GM12878 (cell line): ENCODE measurements around the gene AVPR1B. TPM values are rescaled to one million over a fixed set of nuclear protein-coding genes. Genes with fewer than 3 reads are reported as not detected.
A peak's percentile ranks its signal among the peaks of the same experiment; 100 is the strongest.

Experiments
- ATAC-seq: fragments of 200-7000 bp; cut with Tn5 transposase; 3 replicates; pipeline ENCODE4 v1.9.1; 2020; ENCODE audit warnings: mild to moderate bottlenecking, moderate library complexity
- BruUV-seq: library from RNA; stranded (reverse); fragments of 400-500 nt; replicated peaks from 2 replicates; lab custom pipeline; 2021; lab: Mats Ljungman, UMichigan
- CTCF ChIA-PET: fragments of 300-600 bp; sonication (Branson Sonifier 250); formaldehyde crosslinking; extraction: SDS; loops from one replicate; lab custom pipeline; 2021; ENCODE audit warnings: inconsistent platforms; lab: Yijun Ruan, JAX
- POLR2A ChIA-PET: fragments of 350-600 bp; formaldehyde crosslinking; extraction: SDS; loops from one replicate; lab custom pipeline; 2021; ENCODE audit warnings: inconsistent platforms; lab: Charles Lee
- RAD21 ChIA-PET: fragments of 300-600 bp; sonication (Branson Sonifier 250); formaldehyde crosslinking; loops from one replicate; lab custom pipeline; 2023; ENCODE audit warnings: antibody characterized with exemption; ENCODE audit not compliant: unreplicated experiment; lab: Charles Lee
- SMC1A ChIA-PET: fragments of 300-600 bp; sonication (Branson Sonifier 250); formaldehyde crosslinking; loops from one replicate; lab custom pipeline; 2023; ENCODE audit not compliant: unreplicated experiment, uncharacterized antibody; lab: Charles Lee
- DNase-seq: peaks from one replicate; pipeline ENCODE4 v3.0.0-alpha.2; 2011; ENCODE audit warnings: low read depth, low spot score
- FAIRE-seq: peaks from 3 replicates; lab custom pipeline; 2011; peaks lifted over from hg19 to GRCh38; lab: Jason Lieb, UNC
- H2AFZ ChIP-seq: 2 replicates; pipeline ENCODE4 v1.6.0; 2011; ENCODE audit warnings: low read depth, low read length, control low read depth; ENCODE audit not compliant: control insufficient read depth
- H3K27ac ChIP-seq: 2 replicates; pipeline ENCODE4 v1.5.1; 2011; ENCODE audit warnings: control low read depth; ENCODE audit not compliant: control insufficient read depth, insufficient read depth
- H3K27me3 ChIP-seq, 2 experiments: replicated peaks in 1 of 2; 2 replicates each; pipeline versions ENCODE4 v1.6.0 to v1.6.1; 2011; ENCODE audit warnings: low read length in 1 of 2; ENCODE audit not compliant: control insufficient read depth in 2 of 2, insufficient read depth in 2 of 2
- H3K36me3 ChIP-seq, 2 experiments: 2 replicates each; pipeline ENCODE4 v1.5.1; 2011; ENCODE audit warnings: low read length in 1 of 2; ENCODE audit not compliant: control insufficient read depth in 2 of 2, insufficient read depth in 2 of 2
- H3K4me1 ChIP-seq: 2 replicates; pipeline ENCODE4 v1.6.1; 2011; ENCODE audit warnings: mild to moderate bottlenecking, low read length, moderate library complexity, mixed read lengths; ENCODE audit not compliant: control insufficient read depth, insufficient read depth
- H3K4me2 ChIP-seq: 2 replicates; pipeline ENCODE4 v1.6.0; 2011; ENCODE audit warnings: control low read depth; ENCODE audit not compliant: control insufficient read depth, insufficient read depth
- H3K4me3 ChIP-seq: fragments of 200-600 bp; sonication (generic); 2 replicates; pipeline ENCODE4 v1.5.1; 2016
- H3K79me2 ChIP-seq: 2 replicates; pipeline ENCODE4 v1.6.0; 2011; ENCODE audit warnings: low read length; ENCODE audit not compliant: control insufficient read depth, insufficient read depth
- H3K9ac ChIP-seq: 2 replicates; pipeline ENCODE4 v1.8.0; 2011; ENCODE audit warnings: low read length, control low read depth, mixed read lengths; ENCODE audit not compliant: control insufficient read depth, insufficient read depth
- H3K9me3 ChIP-seq: replicated peaks from 3 replicates; pipeline ENCODE4 v1.5.1; 2011; ENCODE audit warnings: mild to moderate bottlenecking, low read length; ENCODE audit not compliant: control insufficient read depth, insufficient read depth
- H4K20me1 ChIP-seq: 2 replicates; pipeline ENCODE4 v1.6.0; 2011; ENCODE audit not compliant: control insufficient read depth, insufficient read depth
- BMI1 ChIP-seq: fragments of 450-650 bp; IDR thresholded peaks from 2 replicates; pipeline ENCODE4 v1.6.1; 2016; ENCODE audit warnings: mild to moderate bottlenecking, moderate library complexity, borderline replicate concordance
- CHD1 ChIP-seq: IDR thresholded peaks from 2 replicates; pipeline ENCODE4 v1.6.1; 2012; ENCODE audit warnings: low read depth, low read length, improper control_type of control experiment
- CREM ChIP-seq: IDR thresholded peaks from 2 replicates; pipeline ENCODE4 v1.6.1; 2014; ENCODE audit warnings: antibody characterized with exemption, low read depth
- JUNB ChIP-seq: IDR thresholded peaks from 2 replicates; pipeline ENCODE4 v1.6.1; 2016; ENCODE audit warnings: antibody characterized with exemption, mild to moderate bottlenecking
- KAT2A ChIP-seq: conservative IDR thresholded peaks from 2 replicates; pipeline ENCODE4 v1.6.1; 2011; ENCODE audit warnings: low read depth, low read length; ENCODE audit not compliant: control insufficient read depth
- POLR2A ChIP-seq: IDR thresholded peaks from 2 replicates; pipeline ENCODE4 v1.6.1; 2011; ENCODE audit warnings: low read depth, mild to moderate bottlenecking, low read length
- SMAD1 ChIP-seq: fragments of 450-650 bp; IDR thresholded peaks from 2 replicates; pipeline ENCODE4 v1.6.1; 2018; ENCODE audit warnings: mild to moderate bottlenecking, low read depth; ENCODE audit not compliant: partially characterized antibody
- SPI1 ChIP-seq: IDR thresholded peaks from 2 replicates; pipeline ENCODE4 v1.6.1; 2011; ENCODE audit warnings: low read depth, mild to moderate bottlenecking, low read length, moderate library complexity, borderline replicate concordance; ENCODE audit not compliant: insufficient read depth
- TCF12 ChIP-seq: IDR thresholded peaks from 2 replicates; pipeline ENCODE4 v1.6.1; 2011; ENCODE audit warnings: low read depth, mild to moderate bottlenecking, low read length
- ZBED1 ChIP-seq: IDR thresholded peaks from 2 replicates; pipeline ENCODE4 v1.6.1; 2016; ENCODE audit warnings: borderline replicate concordance
- ZNF622 ChIP-seq: fragments of 450-650 bp; IDR thresholded peaks from 2 replicates; pipeline ENCODE4 v1.6.1; 2017; ENCODE audit warnings: mild to moderate bottlenecking, inconsistent platforms
- WGBS: methylation state at CpG from one replicate; pipeline ENCODE4 v1.1.6; 2016; ENCODE audit warnings: low lambda C conversion rate; ENCODE audit not compliant: insufficient replicate concordance, insufficient coverage; ENCODE audit errors: missing lambda C conversion rate; 5-methylcytosine and 5-hydroxymethylcytosine counted together
- in situ Hi-C: fragments of 300-500 bp; cut with MboI; formaldehyde crosslinking; loops from 9 replicates; pipeline ENCODE4 v1.14.3; 2018; ENCODE audit warnings: mixed read lengths
- intact Hi-C: fragments of 100-400 bp; cut with micrococcal nuclease; formaldehyde crosslinking; loops from one replicate; pipeline ENCODE4 v1.14.2; 2022; ENCODE audit not compliant: unreplicated experiment
- polyA plus RNA-seq, 11 experiments: library from polyadenylated mRNA; depleted of rRNA in 4 of 11; unstranded in 6 of 11; stranded (reverse) in 5 of 11; fragments of >200 nt; fragmentation: Nextera tagmentation in 4 of 11; fragmentation: Illumina TruSeq in 1 of 11; extraction: Ambion mirVana in 4 of 11; extraction: Trizol in 1 of 11; gene quantifications; 1 replicate in 1 of 11; 2 replicates in 10 of 11; pipeline versions ENCODE4 v1.2.1 to v1.2.3, GENCODE V29; 2011 to 2016; ENCODE audit warnings: inconsistent platforms in 2 of 11, missing spikeins in 2 of 11, low read depth in 1 of 11
- total RNA-seq, 4 experiments: library from RNA; depleted of rRNA in 3 of 4; stranded (reverse); fragments of >200 nt in 3 of 4; fragmentation: Illumina TruSeq in 1 of 4; extraction: Trizol in 1 of 4; gene quantifications; 2 replicates each; pipeline versions ENCODE4 v1.2.1 to v1.2.3, GENCODE V29; 2013 to 2021
- TF ChIP-seq, protein P1 (sequence below): fragments of 450-650 bp; IDR thresholded peaks from 2 replicates; pipeline ENCODE4 v1.6.1; 2018; ENCODE audit warnings: borderline replicate concordance, mild to moderate bottlenecking; ENCODE audit not compliant: partially characterized antibody
- TF ChIP-seq, protein P2 (sequence below): fragments of 450-650 bp; IDR thresholded peaks from 2 replicates; pipeline ENCODE4 v1.6.1; 2016; ENCODE audit warnings: mild to moderate bottlenecking, moderate library complexity, borderline replicate concordance
- TF ChIP-seq, protein P3 (sequence below): IDR thresholded peaks from 2 replicates; pipeline ENCODE4 v1.6.1; 2012; ENCODE audit warnings: low read depth, low read length, improper control_type of control experiment

Gene AVPR1B
- total and polyA plus RNA-seq, 10 of the 15 experiments (the other 5 are each of a cell fraction or from before 2014, with no cell fraction given) = not detected

DNA sequence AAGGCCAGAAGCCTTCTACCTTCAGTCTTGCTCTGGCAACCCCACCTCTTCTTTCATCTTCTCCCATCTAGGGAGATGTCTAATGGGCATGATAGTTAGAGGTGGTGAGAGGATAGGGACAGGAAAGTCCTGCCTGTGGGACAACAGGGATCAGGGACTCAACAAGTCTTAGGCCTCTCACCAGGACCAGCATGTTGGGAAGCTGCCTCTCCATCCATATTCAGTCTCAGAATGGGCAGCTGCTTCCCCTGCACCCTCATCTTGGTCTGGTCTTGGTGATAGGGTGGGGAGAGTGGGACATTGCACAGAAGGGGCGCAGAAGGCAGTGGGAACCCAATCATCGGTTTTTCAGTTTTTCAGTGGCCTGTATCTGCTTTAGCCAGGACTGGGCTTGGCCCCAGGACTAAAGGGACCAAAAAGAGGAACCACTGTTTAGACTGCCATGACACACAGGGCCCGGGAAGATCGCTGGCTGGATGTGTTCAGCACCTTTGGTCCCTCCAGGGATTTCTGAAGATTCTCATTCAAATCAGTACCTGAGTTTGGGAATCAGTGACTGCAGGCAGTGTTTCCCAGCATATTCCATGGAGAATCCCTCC lies 51.5 kb downstream of the AVPR1B start:
- intact Hi-C loops (loop anchor here (5.0 kb wide), 1 partner anchor 33 kb away; no protein-coding TSS in a partner anchor), in situ Hi-C loops (no loop called here)
- Histone ChIP-seq H3K4me2 (no peak overlapping the region), H3K4me1 (peaks cover 26% of the 10 kb centered on the region), H3K9ac (no peak overlapping the region), H3K27ac (no peak overlapping the region), H3K36me3 (peaks cover 12 to 21% of the 10 kb centered on the region in 2 experiments), H3K9me3 (no peaks in the 10 kb centered on the region; the same call in 2 of the 3 replicates), H4K20me1 (no peaks in the 10 kb centered on the region; the same call in 1 of the 2 replicates), H2AFZ (no peak overlapping the region), H3K79me2 (no peaks in the 10 kb centered on the region), H3K27me3 (no peaks in the 10 kb centered on the region), H3K4me3 (no peak overlapping the region)
- CTCF ChIA-PET = interaction anchor here (1.4 kb wide), 1 partner anchor 88 kb away, joined by 3 read pairs; no protein-coding TSS in a partner anchor
- POLR2A ChIA-PET = no interaction called here
- SMC1A ChIA-PET = no interaction called here
- DNase-seq = no peak
- peak; percentile 34 for ATAC-seq
- no peak for FAIRE-seq
- no TSS peak for BruUV-seq
- TF ChIP-seq, protein P1, sequence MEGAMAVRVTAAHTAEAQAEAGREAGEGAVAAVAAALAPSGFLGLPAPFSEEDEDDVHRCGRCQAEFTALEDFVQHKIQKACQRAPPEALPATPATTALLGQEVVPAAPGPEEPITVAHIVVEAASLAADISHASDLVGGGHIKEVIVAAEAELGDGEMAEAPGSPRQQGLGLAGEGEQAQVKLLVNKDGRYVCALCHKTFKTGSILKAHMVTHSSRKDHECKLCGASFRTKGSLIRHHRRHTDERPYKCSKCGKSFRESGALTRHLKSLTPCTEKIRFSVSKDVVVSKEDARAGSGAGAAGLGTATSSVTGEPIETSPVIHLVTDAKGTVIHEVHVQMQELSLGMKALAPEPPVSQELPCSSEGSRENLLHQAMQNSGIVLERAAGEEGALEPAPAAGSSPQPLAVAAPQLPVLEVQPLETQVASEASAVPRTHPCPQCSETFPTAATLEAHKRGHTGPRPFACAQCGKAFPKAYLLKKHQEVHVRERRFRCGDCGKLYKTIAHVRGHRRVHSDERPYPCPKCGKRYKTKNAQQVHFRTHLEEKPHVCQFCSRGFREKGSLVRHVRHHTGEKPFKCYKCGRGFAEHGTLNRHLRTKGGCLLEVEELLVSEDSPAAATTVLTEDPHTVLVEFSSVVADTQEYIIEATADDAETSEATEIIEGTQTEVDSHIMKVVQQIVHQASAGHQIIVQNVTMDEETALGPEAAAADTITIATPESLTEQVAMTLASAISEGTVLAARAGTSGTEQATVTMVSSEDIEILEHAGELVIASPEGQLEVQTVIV = no peak
- TF ChIP-seq CHD1 (no peak), SMAD1 (no peak), CREM (no peak), POLR2A (peak; percentile 56), KAT2A (no peak), BMI1 (no peak), ZBED1 (no peak), JUNB (no peak), SPI1 (peak; percentile 30; the same call in 1 of the 2 replicates), ZNF622 (no peak), TCF12 (no peak)
- TF ChIP-seq, protein P2, sequence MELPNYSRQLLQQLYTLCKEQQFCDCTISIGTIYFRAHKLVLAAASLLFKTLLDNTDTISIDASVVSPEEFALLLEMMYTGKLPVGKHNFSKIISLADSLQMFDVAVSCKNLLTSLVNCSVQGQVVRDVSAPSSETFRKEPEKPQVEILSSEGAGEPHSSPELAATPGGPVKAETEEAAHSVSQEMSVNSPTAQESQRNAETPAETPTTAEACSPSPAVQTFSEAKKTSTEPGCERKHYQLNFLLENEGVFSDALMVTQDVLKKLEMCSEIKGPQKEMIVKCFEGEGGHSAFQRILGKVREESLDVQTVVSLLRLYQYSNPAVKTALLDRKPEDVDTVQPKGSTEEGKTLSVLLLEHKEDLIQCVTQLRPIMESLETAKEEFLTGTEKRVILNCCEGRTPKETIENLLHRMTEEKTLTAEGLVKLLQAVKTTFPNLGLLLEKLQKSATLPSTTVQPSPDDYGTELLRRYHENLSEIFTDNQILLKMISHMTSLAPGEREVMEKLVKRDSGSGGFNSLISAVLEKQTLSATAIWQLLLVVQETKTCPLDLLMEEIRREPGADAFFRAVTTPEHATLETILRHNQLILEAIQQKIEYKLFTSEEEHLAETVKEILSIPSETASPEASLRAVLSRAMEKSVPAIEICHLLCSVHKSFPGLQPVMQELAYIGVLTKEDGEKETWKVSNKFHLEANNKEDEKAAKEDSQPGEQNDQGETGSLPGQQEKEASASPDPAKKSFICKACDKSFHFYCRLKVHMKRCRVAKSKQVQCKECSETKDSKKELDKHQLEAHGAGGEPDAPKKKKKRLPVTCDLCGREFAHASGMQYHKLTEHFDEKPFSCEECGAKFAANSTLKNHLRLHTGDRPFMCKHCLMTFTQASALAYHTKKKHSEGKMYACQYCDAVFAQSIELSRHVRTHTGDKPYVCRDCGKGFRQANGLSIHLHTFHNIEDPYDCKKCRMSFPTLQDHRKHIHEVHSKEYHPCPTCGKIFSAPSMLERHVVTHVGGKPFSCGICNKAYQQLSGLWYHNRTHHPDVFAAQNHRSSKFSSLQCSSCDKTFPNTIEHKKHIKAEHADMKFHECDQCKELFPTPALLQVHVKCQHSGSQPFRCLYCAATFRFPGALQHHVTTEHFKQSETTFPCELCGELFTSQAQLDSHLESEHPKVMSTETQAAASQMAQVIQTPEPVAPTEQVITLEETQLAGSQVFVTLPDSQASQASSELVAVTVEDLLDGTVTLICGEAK = no peak
- TF ChIP-seq, protein P3, sequence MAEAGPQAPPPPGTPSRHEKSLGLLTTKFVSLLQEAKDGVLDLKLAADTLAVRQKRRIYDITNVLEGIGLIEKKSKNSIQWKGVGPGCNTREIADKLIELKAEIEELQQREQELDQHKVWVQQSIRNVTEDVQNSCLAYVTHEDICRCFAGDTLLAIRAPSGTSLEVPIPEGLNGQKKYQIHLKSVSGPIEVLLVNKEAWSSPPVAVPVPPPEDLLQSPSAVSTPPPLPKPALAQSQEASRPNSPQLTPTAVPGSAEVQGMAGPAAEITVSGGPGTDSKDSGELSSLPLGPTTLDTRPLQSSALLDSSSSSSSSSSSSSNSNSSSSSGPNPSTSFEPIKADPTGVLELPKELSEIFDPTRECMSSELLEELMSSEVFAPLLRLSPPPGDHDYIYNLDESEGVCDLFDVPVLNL = no peak
- 83% methylated on average over 4 of the region's 4 CpGs for WGBS
- RAD21 ChIA-PET = interaction anchor here (0.7 kb wide), 1 partner anchor 158 kb away, joined by 3 read pairs; no protein-coding TSS in a partner anchor
